CD14-positive monocyte (primary cell): ENCODE results near the gene MEP1A. TPM values are rescaled to one million over a fixed set of nuclear protein-coding genes. Genes with fewer than 3 reads are reported as not detected.

Source experiments
- DNase-seq, 3 donors: peaks; one replicate each; pipeline ENCODE4 v3.0.0-alpha.2; 2011 to 2022
- H2AFZ ChIP-seq: 2 replicates; pipeline ENCODE4 v1.6.0; 2012; ENCODE audit warnings: mild to moderate bottlenecking, low read depth, low read length, inconsistent platforms; ENCODE audit not compliant: insufficient read depth, poor library complexity, severe bottlenecking
- H3K27ac ChIP-seq, 2 donors: 1 replicate in 1 of 2; 2 replicates in 1 of 2; pipeline ENCODE4 v1.5.1; 2012 to 2013; ENCODE audit warnings: low read length in 2 of 2, control low read depth in 1 of 2, inconsistent platforms in 1 of 2, low read depth in 1 of 2, mild to moderate bottlenecking in 1 of 2
- H3K27me3 ChIP-seq, 2 donors: one replicate each; pipeline versions ENCODE4 v1.6.0 to v1.6.1; 2011 to 2013; ENCODE audit warnings: low read length in 2 of 2; ENCODE audit not compliant: control insufficient read depth in 2 of 2, insufficient read depth in 2 of 2
- H3K36me3 ChIP-seq, 2 donors: replicated peaks in 1 of 2; 1 replicate in 1 of 2; 2 replicates in 1 of 2; pipeline versions ENCODE4 v1.5.1 to v1.6.1; 2012 to 2013; ENCODE audit warnings: low read length in 2 of 2, control low read depth in 1 of 2, inconsistent platforms in 1 of 2, mild to moderate bottlenecking in 1 of 2; ENCODE audit not compliant: insufficient read depth in 2 of 2, control insufficient read depth in 1 of 2
- H3K4me1 ChIP-seq, 2 donors: 1 replicate in 1 of 2; 2 replicates in 1 of 2; pipeline versions ENCODE4 v1.5.1 to v1.6.1; 2012 to 2013; ENCODE audit warnings: low read length in 2 of 2, control low read depth in 1 of 2, inconsistent platforms in 1 of 2, mild to moderate bottlenecking in 1 of 2, moderate library complexity in 1 of 2; ENCODE audit not compliant: insufficient read depth in 2 of 2, control insufficient read depth in 1 of 2
- H3K4me2 ChIP-seq: replicated peaks from 2 replicates; pipeline ENCODE3; 2012; ENCODE audit warnings: low read length, moderate library complexity, mild to moderate bottlenecking; ENCODE audit not compliant: poor library complexity, severe bottlenecking; ENCODE audit errors: extremely low read depth
- H3K4me3 ChIP-seq, 3 experiments: fragments of 200-600 bp in 1 of 3; sonication (generic) in 1 of 3; replicated peaks in 1 of 3; 1 replicate in 2 of 3; 2 replicates in 1 of 3; pipeline ENCODE4 v1.5.1; 2011 to 2013; ENCODE audit warnings: low read length in 3 of 3, mild to moderate bottlenecking in 3 of 3, control low read depth in 2 of 3, low read depth in 2 of 3, inconsistent platforms in 1 of 3, moderate library complexity in 1 of 3
- H3K79me2 ChIP-seq: 2 replicates; pipeline ENCODE4 v1.6.0; 2012; ENCODE audit warnings: mild to moderate bottlenecking, control low read depth, inconsistent platforms, low read length, moderate library complexity; ENCODE audit not compliant: insufficient read depth
- H3K9ac ChIP-seq: 2 replicates; pipeline ENCODE4 v1.6.0; 2017; ENCODE audit warnings: low read length, mild to moderate bottlenecking; ENCODE audit not compliant: insufficient read depth, poor library complexity, severe bottlenecking
- H3K9me3 ChIP-seq, 2 donors: replicated peaks in 1 of 2; 1 replicate in 1 of 2; 2 replicates in 1 of 2; pipeline versions ENCODE4 v1.5.1 to v1.6.1; 2012 to 2013; ENCODE audit warnings: low read length in 2 of 2, control low read depth in 1 of 2; ENCODE audit not compliant: control insufficient read depth in 1 of 2, insufficient read depth in 1 of 2
- H4K20me1 ChIP-seq: 2 replicates; pipeline ENCODE4 v1.6.0; 2012; ENCODE audit warnings: mild to moderate bottlenecking, low read length, control low read depth, moderate library complexity; ENCODE audit not compliant: insufficient read depth
- H3K27ac Mint-ChIP-seq, 7 donors: one replicate each; pipeline ENCODE4 v1.8.0; 2020; ENCODE audit warnings: mild to moderate bottlenecking in 7 of 7, mixed read lengths in 7 of 7, moderate library complexity in 6 of 7, inconsistent platforms in 2 of 7
- H3K27me3 Mint-ChIP-seq, 3 donors: one replicate each; pipeline ENCODE4 v1.8.0; 2021 to 2022; ENCODE audit warnings: low read depth in 3 of 3, mild to moderate bottlenecking in 3 of 3, mixed read lengths in 3 of 3, moderate library complexity in 3 of 3, inconsistent platforms in 1 of 3
- H3K36me3 Mint-ChIP-seq, 2 donors: one replicate each; pipeline ENCODE4 v1.8.0; 2020; ENCODE audit warnings: mixed read lengths in 2 of 2, inconsistent platforms in 1 of 2, mild to moderate bottlenecking in 1 of 2
- H3K4me1 Mint-ChIP-seq: one replicate; pipeline ENCODE4 v1.8.0; 2020; ENCODE audit warnings: mild to moderate bottlenecking, mixed read lengths
- H3K4me3 Mint-ChIP-seq, 2 donors: one replicate each; pipeline ENCODE4 v1.8.0; 2020; ENCODE audit warnings: mild to moderate bottlenecking in 2 of 2, mixed read lengths in 2 of 2, moderate library complexity in 1 of 2
- H3K9me3 Mint-ChIP-seq, 7 donors: one replicate each; pipeline ENCODE4 v1.8.0; 2020 to 2022; ENCODE audit warnings: mixed read lengths in 7 of 7, mild to moderate bottlenecking in 6 of 7, moderate library complexity in 6 of 7, inconsistent platforms in 2 of 7
- WGBS: methylation state at CpG from one replicate; pipeline ENCODE4 v1.1.5; 2013; ENCODE audit warnings: missing lambda C conversion rate; ENCODE audit not compliant: insufficient coverage; 5-methylcytosine and 5-hydroxymethylcytosine counted together
- intact Hi-C, 2 donors: fragments of 100-400 bp; cut with micrococcal nuclease; formaldehyde crosslinking; loops; one replicate each; pipeline versions ENCODE4 v1.15.0 to v1.15.1; 2023
- polyA plus RNA-seq, 3 donors: library from polyadenylated mRNA; depleted of rRNA in 1 of 3; unstranded in 2 of 3; stranded (reverse) in 1 of 3; fragments of 300-500 nt in 2 of 3; fragments of >200 nt in 1 of 3; fragmentation: Illumina TruSeq in 2 of 3; gene quantifications; 1 replicate in 2 of 3; 2 replicates in 1 of 3; pipeline ENCODE4 v1.2.3, GENCODE V29; 2012 to 2021
- TF ChIP-seq, protein P1 (sequence below): fragments of 200-600 bp; IDR thresholded peaks from one replicate; pipeline ENCODE4 v1.8.0; 2022; ENCODE audit warnings: antibody characterized with exemption, mild to moderate bottlenecking

Gene MEP1A
- polyA plus RNA-seq, 3 donors: 0.05 to 0.10 (median 0.07) TPM

DNA sequence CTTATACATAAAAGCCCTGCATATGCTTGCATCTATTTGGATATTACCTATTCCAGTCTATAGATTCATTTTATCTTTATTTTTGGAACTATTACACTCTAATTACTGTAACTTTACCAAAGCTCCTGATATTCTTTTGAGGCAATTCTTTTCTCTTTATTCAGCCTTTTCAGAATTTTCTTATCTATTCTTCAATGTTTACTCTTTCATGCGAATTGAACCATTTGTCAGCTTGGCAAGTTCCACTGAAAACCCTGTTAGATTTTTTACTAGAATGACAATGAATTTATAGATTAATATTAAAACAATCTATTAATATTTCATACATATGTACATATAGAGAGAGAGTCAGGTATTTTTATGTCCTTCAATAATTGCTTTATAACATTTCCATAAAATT, 554 bp upstream of the MEP1A start:
- no peak overlapping the region for H3K4me3 ChIP-seq
- no peak overlapping the region for H3K9ac ChIP-seq
- H3K79me2 ChIP-seq: no peaks in the 10 kb centered on the region
- no peak overlapping the region for H2AFZ ChIP-seq
- intact Hi-C loops: no loop called here
- no peaks in the 10 kb centered on the region for H3K36me3 ChIP-seq
- Mint-ChIP-seq H3K4me3 (no peak overlapping the region), H3K36me3 (no peaks in the 10 kb centered on the region), H3K9me3 (peaks cover 0 to 2% (median 0%) of the 10 kb centered on the region in 7 donors), H3K4me1 (peaks cover 6% of the 10 kb centered on the region), H3K27me3 (peaks cover 0 to 3% (median 1%) of the 10 kb centered on the region in 3 donors), H3K27ac (no peak overlapping the region)
- H3K27ac ChIP-seq: no peak overlapping the region
- H3K9me3 ChIP-seq: no peaks in the 10 kb centered on the region
- WGBS: no CpG with 5 or more reads among the region's 1 CpG
- no peak overlapping the region for H3K4me2 ChIP-seq
- TF ChIP-seq, protein P1, sequence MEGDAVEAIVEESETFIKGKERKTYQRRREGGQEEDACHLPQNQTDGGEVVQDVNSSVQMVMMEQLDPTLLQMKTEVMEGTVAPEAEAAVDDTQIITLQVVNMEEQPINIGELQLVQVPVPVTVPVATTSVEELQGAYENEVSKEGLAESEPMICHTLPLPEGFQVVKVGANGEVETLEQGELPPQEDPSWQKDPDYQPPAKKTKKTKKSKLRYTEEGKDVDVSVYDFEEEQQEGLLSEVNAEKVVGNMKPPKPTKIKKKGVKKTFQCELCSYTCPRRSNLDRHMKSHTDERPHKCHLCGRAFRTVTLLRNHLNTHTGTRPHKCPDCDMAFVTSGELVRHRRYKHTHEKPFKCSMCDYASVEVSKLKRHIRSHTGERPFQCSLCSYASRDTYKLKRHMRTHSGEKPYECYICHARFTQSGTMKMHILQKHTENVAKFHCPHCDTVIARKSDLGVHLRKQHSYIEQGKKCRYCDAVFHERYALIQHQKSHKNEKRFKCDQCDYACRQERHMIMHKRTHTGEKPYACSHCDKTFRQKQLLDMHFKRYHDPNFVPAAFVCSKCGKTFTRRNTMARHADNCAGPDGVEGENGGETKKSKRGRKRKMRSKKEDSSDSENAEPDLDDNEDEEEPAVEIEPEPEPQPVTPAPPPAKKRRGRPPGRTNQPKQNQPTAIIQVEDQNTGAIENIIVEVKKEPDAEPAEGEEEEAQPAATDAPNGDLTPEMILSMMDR: no peak
- no peak for DNase-seq
- no peaks in the 10 kb centered on the region for H4K20me1 ChIP-seq
- H3K27me3 ChIP-seq: no peaks in the 10 kb centered on the region
- no peaks in the 10 kb centered on the region for H3K4me1 ChIP-seq

GRCh38 chr6:46794068-46794467, 879 bp downstream of the MEP1A start:
- no peaks in the 10 kb centered on the region for H3K36me3 ChIP-seq
- no peak for DNase-seq
- intact Hi-C loops: no loop called here
- Mint-ChIP-seq H3K27me3 (peaks cover 0 to 5% (median 1%) of the 10 kb centered on the region in 3 donors), H3K4me1 (peaks cover 6% of the 10 kb centered on the region), H3K36me3 (no peaks in the 10 kb centered on the region), H3K9me3 (peaks cover 0 to 3% (median 2%) of the 10 kb centered on the region in 7 donors), H3K4me3 (no peak overlapping the region), H3K27ac (no peak overlapping the region)
- WGBS: no CpG with 5 or more reads among the region's 3 CpGs
- H3K79me2 ChIP-seq: no peaks in the 10 kb centered on the region
- TF ChIP-seq, protein P1: no peak
- no peaks in the 10 kb centered on the region for H4K20me1 ChIP-seq
- H2AFZ ChIP-seq: no peak overlapping the region
- H3K27ac ChIP-seq: no peak overlapping the region
- no peak overlapping the region for H3K4me2 ChIP-seq
- H3K27me3 ChIP-seq: no peaks in the 10 kb centered on the region
- H3K9ac ChIP-seq: no peak overlapping the region
- H3K4me1 ChIP-seq: no peaks in the 10 kb centered on the region
- H3K9me3 ChIP-seq: no peaks in the 10 kb centered on the region
- no peak overlapping the region for H3K4me3 ChIP-seq
